ENCODE measurements around the gene PPP3CA.

The PPP3CA gene

DNA sequence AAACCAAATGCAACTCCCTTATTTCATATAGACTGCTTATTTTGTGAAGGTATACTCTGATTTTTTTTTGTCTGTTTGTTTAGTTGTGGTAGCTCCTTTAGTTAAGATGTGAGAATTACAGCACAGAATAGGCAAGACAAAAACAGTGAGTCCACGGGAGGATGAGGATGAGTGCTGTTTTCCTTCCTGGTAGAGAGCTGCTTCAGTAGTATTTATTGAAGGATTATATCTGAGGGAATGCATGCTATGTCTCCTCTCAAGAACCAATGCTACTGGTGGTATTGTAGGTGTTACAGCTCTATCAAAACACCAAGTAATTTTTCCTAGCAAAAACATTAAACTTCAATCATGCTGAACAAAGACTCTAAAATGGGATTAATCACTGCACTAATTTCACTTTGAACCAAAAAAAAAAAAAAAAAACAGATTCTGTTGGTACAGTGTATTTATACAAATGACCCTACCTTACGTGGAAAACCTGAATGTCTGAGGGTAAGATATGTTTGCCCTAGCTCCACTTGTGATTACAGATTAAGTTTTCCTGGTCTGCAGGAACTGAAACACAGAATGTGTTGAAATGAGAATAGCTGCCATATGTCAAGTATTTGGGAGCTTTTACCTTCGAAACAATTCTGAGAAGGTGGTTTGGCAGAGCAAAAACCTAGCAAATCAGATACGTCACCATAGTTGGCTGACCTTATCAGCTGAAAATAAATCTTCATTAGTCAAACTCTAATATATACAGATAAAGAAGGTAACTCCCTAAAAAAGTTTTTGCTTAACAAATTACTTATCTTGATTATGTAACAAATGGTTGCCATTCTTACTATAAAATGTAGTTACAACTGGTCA is 40.3 kb downstream of the PPP3CA start:
- TF ChIP-seq ARNT (IDR thresholded peaks at IDR 0.05) (no peak), SUZ12 (IDR thresholded peaks at IDR 0.05) (no peak), ZNF384 (IDR thresholded peaks at IDR 0.05) (no peak), CTBP1 (IDR thresholded peaks at IDR 0.05; ENCODE audit: borderline replicate concordance) (no peak), TARDBP (IDR thresholded peaks at IDR 0.05) (no peak), HDGF (IDR thresholded peaks at IDR 0.05; ENCODE audit: borderline replicate concordance) (no peak), NFRKB (IDR thresholded peaks at IDR 0.05) (no peak), L3MBTL2 (conservative IDR thresholded peaks at IDR 0.05) (no peak), SP1 (IDR thresholded peaks at IDR 0.05) (no peak), ELF4 (IDR thresholded peaks at IDR 0.05) (no peak), LEF1 (IDR thresholded peaks at IDR 0.05; ENCODE audit: borderline replicate concordance) (no peak), FOXM1 (IDR thresholded peaks at IDR 0.05; ENCODE audit: borderline replicate concordance) (no peak), FOXK2 (IDR thresholded peaks at IDR 0.05) (no peak), BHLHE40 (IDR thresholded peaks at IDR 0.05; ENCODE audit: borderline replicate concordance) (no peak), FOXA1 (IDR thresholded peaks at IDR 0.05) (no peak)
- TF ChIP-seq, protein P1, sequence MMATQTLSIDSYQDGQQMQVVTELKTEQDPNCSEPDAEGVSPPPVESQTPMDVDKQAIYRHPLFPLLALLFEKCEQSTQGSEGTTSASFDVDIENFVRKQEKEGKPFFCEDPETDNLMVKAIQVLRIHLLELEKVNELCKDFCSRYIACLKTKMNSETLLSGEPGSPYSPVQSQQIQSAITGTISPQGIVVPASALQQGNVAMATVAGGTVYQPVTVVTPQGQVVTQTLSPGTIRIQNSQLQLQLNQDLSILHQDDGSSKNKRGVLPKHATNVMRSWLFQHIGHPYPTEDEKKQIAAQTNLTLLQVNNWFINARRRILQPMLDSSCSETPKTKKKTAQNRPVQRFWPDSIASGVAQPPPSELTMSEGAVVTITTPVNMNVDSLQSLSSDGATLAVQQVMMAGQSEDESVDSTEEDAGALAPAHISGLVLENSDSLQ (IDR thresholded peaks at IDR 0.05) = no peak
- CTCF ChIA-PET = interaction anchor here (0.7 kb wide), 1 partner anchor 15 kb away, joined by 3 read pairs; no protein-coding TSS in a partner anchor
- POLR2A ChIA-PET = interaction anchor here (1.1 kb wide), 1 partner anchor 41 kb away, joined by 3 read pairs; no protein-coding TSS in a partner anchor
- no peak for DNase-seq (ENCODE audit: extremely low spot score)

DNA sequence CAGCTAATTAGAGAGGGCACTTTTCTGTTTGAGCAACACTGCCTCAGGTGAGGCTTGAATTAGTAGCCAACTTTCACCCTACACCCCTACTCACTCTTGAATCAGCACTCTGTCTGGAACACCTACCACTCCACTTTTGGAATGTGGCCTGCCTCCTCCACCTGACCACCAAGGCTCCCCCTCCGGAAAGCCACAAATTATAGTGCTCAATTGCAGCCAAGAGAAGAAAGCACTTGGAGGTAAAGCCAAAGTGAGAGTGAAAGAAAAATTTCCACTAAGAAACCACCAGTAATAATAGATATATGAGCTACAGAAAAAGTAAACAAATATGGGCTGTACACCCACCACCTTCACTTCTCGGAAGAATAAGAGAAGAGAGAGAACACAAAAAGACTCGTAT is 41.1 kb downstream of the PPP3CA start:
- ChIA-PET POLR2A (interaction anchor here (1.1 kb wide), 1 partner anchor 42 kb away, joined by 3 read pairs; no protein-coding TSS in a partner anchor), CTCF (interaction anchor here (0.7 kb wide), 1 partner anchor 15 kb away, joined by 3 read pairs; no protein-coding TSS in a partner anchor)
- TF ChIP-seq CTBP1 (IDR thresholded peaks at IDR 0.05; ENCODE audit: borderline replicate concordance) (no peak), FOXA1 (IDR thresholded peaks at IDR 0.05) (no peak), ARNT (IDR thresholded peaks at IDR 0.05) (no peak), FOXM1 (IDR thresholded peaks at IDR 0.05; ENCODE audit: borderline replicate concordance) (no peak), TARDBP (IDR thresholded peaks at IDR 0.05) (no peak), ELF4 (IDR thresholded peaks at IDR 0.05) (no peak), FOXK2 (IDR thresholded peaks at IDR 0.05) (no peak), HDGF (IDR thresholded peaks at IDR 0.05; ENCODE audit: borderline replicate concordance) (no peak), ZNF384 (IDR thresholded peaks at IDR 0.05) (no peak)
- TF ChIP-seq, protein P1 (IDR thresholded peaks at IDR 0.05) = no peak
- no peak for DNase-seq (ENCODE audit: extremely low spot score)

DNA sequence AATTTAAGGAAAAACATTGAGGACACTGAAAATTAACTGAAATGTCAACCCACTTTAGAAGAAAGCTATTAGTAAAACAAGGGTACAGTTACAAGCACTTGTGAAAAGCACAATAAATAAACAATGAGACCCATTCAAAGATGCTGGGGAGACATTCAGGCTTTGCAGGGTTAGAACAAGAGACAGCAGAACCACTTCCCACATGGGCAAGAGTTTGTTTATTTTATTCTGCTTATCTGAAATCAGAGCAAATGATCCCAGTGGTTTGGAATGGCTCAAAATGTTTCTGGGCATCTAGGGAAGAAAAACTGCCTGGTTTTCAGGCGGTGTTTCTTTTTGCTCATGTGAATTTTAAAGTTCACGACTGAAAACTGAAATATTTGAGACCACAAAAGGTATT is 42.4 kb downstream of the PPP3CA start:
- no peak for TF ChIP-seq LEF1 (IDR thresholded peaks at IDR 0.05; ENCODE audit: borderline replicate concordance)
- TF ChIP-seq BHLHE40 (IDR thresholded peaks at IDR 0.05; ENCODE audit: borderline replicate concordance) = no peak
- TF ChIP-seq L3MBTL2 (conservative IDR thresholded peaks at IDR 0.05) = no peak
- no peak for TF ChIP-seq HDGF (IDR thresholded peaks at IDR 0.05; ENCODE audit: borderline replicate concordance)
- TF ChIP-seq FOXM1 (IDR thresholded peaks at IDR 0.05; ENCODE audit: borderline replicate concordance) = no peak
- TF ChIP-seq ELF4 (IDR thresholded peaks at IDR 0.05) = no peak
- TF ChIP-seq SUZ12 (IDR thresholded peaks at IDR 0.05) = no peak
- ChIA-PET CTCF (no interaction called here), POLR2A (no interaction called here)
- DNase-seq (ENCODE audit: extremely low spot score) = peak; percentile 38

DNA sequence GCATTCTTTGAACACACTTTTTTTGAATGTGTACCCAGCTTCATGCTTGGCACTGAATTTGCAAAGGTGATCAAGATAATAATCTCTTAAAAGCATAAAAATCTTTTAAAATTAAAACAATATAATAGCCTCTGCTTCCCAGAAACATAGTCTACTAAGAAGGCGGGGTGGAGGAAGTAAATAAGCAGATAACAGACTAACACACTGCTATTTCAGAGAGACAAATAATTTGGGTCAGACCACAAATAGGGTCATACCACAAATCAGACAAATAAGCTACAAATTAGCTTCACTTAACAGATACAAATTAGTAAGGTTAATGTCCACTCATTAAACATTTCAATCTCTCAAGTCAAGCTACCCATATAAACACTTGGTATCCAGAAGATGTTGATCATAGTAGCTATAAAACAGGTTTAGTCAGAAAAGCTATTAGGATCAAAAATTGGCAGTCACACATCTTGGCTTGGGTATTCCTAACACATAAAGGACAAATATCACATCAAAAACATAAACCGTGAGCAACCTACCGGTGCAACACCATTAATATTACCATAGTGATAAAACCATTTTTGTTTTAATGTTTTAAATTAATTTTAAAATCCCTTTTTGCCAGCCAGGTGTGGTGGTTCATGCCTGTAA is 47.3 kb downstream of the PPP3CA start:
- no peak for TF ChIP-seq HDGF (IDR thresholded peaks at IDR 0.05; ENCODE audit: borderline replicate concordance)
- ChIA-PET POLR2A (no interaction called here), CTCF (interaction anchor here (1.1 kb wide), 1 partner anchor 13 kb away, joined by 3 read pairs; no protein-coding TSS in a partner anchor)
- DNase-seq (ENCODE audit: extremely low spot score) = no peak

DNA sequence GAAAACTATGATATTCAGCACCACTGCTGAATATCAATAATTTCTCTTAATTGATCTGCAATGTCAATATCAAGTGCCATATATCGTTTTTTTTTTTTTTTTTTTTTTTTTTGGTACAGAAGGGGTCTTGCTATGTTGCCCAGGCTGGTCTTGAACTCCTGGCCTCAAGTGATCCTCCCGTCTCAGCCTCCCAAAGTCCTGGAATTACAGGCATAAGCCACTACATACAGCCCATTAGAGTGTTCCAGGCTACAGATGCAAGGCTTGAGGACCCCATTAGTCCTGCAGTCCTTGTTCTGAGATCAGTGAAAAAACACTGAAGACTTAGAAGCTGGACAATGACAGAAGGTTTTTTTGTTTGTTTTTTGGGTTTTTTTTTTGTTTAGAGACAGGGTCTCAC is 48.3 kb downstream of the PPP3CA start:
- TF ChIP-seq TARDBP (IDR thresholded peaks at IDR 0.05) (no peak), SP1 (IDR thresholded peaks at IDR 0.05) (no peak), CTBP1 (IDR thresholded peaks at IDR 0.05; ENCODE audit: borderline replicate concordance) (no peak), ZNF384 (IDR thresholded peaks at IDR 0.05) (no peak), NFRKB (IDR thresholded peaks at IDR 0.05) (no peak), FOXM1 (IDR thresholded peaks at IDR 0.05; ENCODE audit: borderline replicate concordance) (no peak), HDGF (IDR thresholded peaks at IDR 0.05; ENCODE audit: borderline replicate concordance) (no peak), ARNT (IDR thresholded peaks at IDR 0.05) (no peak), FOXK2 (IDR thresholded peaks at IDR 0.05) (no peak), FOXA1 (IDR thresholded peaks at IDR 0.05) (no peak), ELF4 (IDR thresholded peaks at IDR 0.05) (no peak), BHLHE40 (IDR thresholded peaks at IDR 0.05; ENCODE audit: borderline replicate concordance) (no peak), LEF1 (IDR thresholded peaks at IDR 0.05; ENCODE audit: borderline replicate concordance) (no peak), L3MBTL2 (conservative IDR thresholded peaks at IDR 0.05) (no peak), SUZ12 (IDR thresholded peaks at IDR 0.05) (no peak)
- TF ChIP-seq, protein P1 (IDR thresholded peaks at IDR 0.05) = no peak
- no peak for DNase-seq (ENCODE audit: extremely low spot score)
- ChIA-PET POLR2A (no interaction called here), CTCF (interaction anchor here (1.1 kb wide), 1 partner anchor 14 kb away, joined by 3 read pairs; no protein-coding TSS in a partner anchor)

All from HEK293T (cell line).